Ramos (cell line): ENCODE data around the gene MAF.

ENCODE experiments used
- in situ Hi-C: fragments of 300-500 bp; cut with MboI; formaldehyde crosslinking; loops from one replicate; pipeline ENCODE4 v1.14.3; 2022; ENCODE audit warnings: low sequenced_read_pairs; ENCODE audit not compliant: unreplicated experiment

Gene MAF

GRCh38 chr16:79559532-79559931, 41.0 kb downstream of the MAF start:
- in situ Hi-C loops = no loop called here

- in situ Hi-C loops = no loop called here
Observed at GRCh38 chr16:79557421-79557820, 43.1 kb downstream of the MAF start.

GRCh38 chr16:79554912-79555311, 45.6 kb downstream of the MAF start:
- in situ Hi-C loops = no loop called here

- in situ Hi-C loops = no loop called here
Observed at GRCh38 chr16:79550373-79550772, 50.2 kb downstream of the MAF start.

GRCh38 chr16:79547085-79547484, 53.5 kb downstream of the MAF start:
- in situ Hi-C loops = no loop called here
